Transverse colon (tissue), 4 donors: ENCODE results near the gene ZNF512B. TPM values are rescaled to one million over a fixed set of nuclear protein-coding genes. Genes with fewer than 3 reads are reported as not detected.
"Not testable (repeated sequence)": the region's sequence is repeated elsewhere in the genome, so short reads cannot be mapped to it uniquely, and the experiment has no call there.

Experiments used
- DNase-seq: peaks from one replicate; pipeline ENCODE4 v3.0.0-alpha.2; 2019
- H3K27ac ChIP-seq, 4 donors: fragments of 200-600 bp; sonication (generic); 2 replicates each; pipeline ENCODE4 v1.5.1; 2016 to 2018; ENCODE audit warnings: inconsistent platforms in 4 of 4
- H3K27me3 ChIP-seq: fragments of 200-600 bp; sonication (generic); 2 replicates; pipeline ENCODE4 v1.5.1; 2017; ENCODE audit warnings: inconsistent platforms
- H3K36me3 ChIP-seq, 4 donors: fragments of 200-600 bp; sonication (generic); 2 replicates each; pipeline ENCODE4 v1.5.1; 2017 to 2019; ENCODE audit warnings: inconsistent platforms in 4 of 4
- H3K4me1 ChIP-seq, 4 donors: fragments of 200-600 bp; sonication (generic); 2 replicates each; pipeline ENCODE4 v1.5.1; 2017 to 2020; ENCODE audit warnings: inconsistent platforms in 4 of 4
- H3K4me3 ChIP-seq, 4 donors: fragments of 200-600 bp; sonication (generic); 1 replicate in 1 of 4; 2 replicates in 3 of 4; pipeline versions ENCODE4 v1.5.1 to v1.6.1; 2017 to 2019; ENCODE audit warnings: inconsistent platforms in 4 of 4
- H3K9me3 ChIP-seq, 2 donors: fragments of 200-600 bp; sonication (generic); 2 replicates each; pipeline ENCODE4 v1.5.1; 2017 to 2019; ENCODE audit warnings: inconsistent platforms in 2 of 2
- EP300 ChIP-seq: sonication (generic); formaldehyde crosslinking; IDR thresholded peaks from one replicate; pipeline ENCODE4 v1.6.1; 2017; ENCODE audit warnings: antibody characterized with exemption, low read depth
- POLR2A ChIP-seq: fragments of 450-650 bp; IDR thresholded peaks from one replicate; pipeline ENCODE4 v1.6.1; 2016; ENCODE audit warnings: antibody characterized with exemption, mild to moderate bottlenecking, moderate library complexity
- POLR2AphosphoS5 ChIP-seq, 3 donors: sonication (generic); formaldehyde crosslinking; IDR thresholded peaks; one replicate each; pipeline ENCODE4 v1.6.1; 2016; ENCODE audit warnings: antibody characterized with exemption in 3 of 3
- WGBS, 2 donors: methylation state at CpG; one replicate each; pipeline ENCODE4 v1.1.5; 2018; ENCODE audit warnings: low coverage in 1 of 2; 5-methylcytosine and 5-hydroxymethylcytosine counted together
- in situ Hi-C, 4 donors: fragments of 200-750 bp; cut with MboI; loops; one replicate each; pipeline versions ENCODE4 v1.15.0 to v1.15.1; 2017; ENCODE audit warnings: low sequenced_read_pairs in 3 of 4, low pct_ligation_motif_present in 1 of 4, low pct_unique_long_range_greater_than_20kb in 1 of 4
- intact Hi-C: fragments of 100-400 bp; cut with DNase I; formaldehyde crosslinking; loops from one replicate; pipeline ENCODE4 v1.15.1; 2023; ENCODE audit warnings: low total_unique reads
- total RNA-seq, 4 donors: library from RNA; depleted of rRNA; stranded (reverse); fragments of >200 nt; gene quantifications; one replicate each; pipeline ENCODE4 v1.1.0, GENCODE V29; 2016
- TF ChIP-seq, protein P1 (sequence below), 5 experiments: fragments of 200-600 bp in 3 of 5; fragments of 450-650 bp in 2 of 5; sonication (generic) in 3 of 5; IDR thresholded peaks; 1 replicate in 2 of 5; 2 replicates in 3 of 5; pipeline ENCODE4 v1.5.1; 2016 to 2017; ENCODE audit warnings: antibody characterized with exemption in 5 of 5, inconsistent platforms in 3 of 5, mild to moderate bottlenecking in 2 of 5, moderate library complexity in 1 of 5

The ZNF512B gene
- total RNA-seq, 4 donors from 2014 or later: 1.8 to 5.2 (median 2.1) TPM

DNA sequence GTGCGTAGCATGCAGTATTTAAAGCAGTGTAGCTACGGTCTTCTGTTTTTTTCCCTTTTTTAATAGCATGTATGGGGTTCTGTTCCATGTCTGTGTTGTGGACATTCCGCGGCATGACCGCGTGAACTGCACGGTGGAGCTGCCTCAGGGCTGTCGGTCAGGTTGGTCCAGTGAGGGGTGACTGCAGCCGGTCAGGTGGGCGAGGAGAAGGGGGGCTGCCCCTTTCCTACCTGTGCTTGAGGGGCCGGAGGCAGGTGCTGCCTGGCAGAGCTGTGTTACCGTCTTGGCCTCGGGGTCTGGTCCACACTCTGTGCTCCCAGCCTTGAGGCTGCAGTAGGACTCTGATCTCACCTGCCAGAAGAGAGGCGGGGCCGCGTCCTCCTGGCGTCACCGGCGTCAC is 38.0 kb downstream of the ZNF512B start:
- Histone ChIP-seq H3K4me3 (no peak overlapping the region), H3K27me3 (no peaks in the 10 kb centered on the region), H3K4me1 (peaks cover 0 to 5% (median 2%) of the 10 kb centered on the region in 4 donors), H3K27ac (no peak overlapping the region), H3K9me3 (no peaks in the 10 kb centered on the region), H3K36me3 (peaks cover 0 to 43% (median 19%) of the 10 kb centered on the region in 4 donors)
- DNase-seq: no peak
- TF ChIP-seq POLR2A (no peak), EP300 (no peak), POLR2AphosphoS5 (IDR thresholded peaks at IDR 0.05) (no peak)
- TF ChIP-seq, protein P1, sequence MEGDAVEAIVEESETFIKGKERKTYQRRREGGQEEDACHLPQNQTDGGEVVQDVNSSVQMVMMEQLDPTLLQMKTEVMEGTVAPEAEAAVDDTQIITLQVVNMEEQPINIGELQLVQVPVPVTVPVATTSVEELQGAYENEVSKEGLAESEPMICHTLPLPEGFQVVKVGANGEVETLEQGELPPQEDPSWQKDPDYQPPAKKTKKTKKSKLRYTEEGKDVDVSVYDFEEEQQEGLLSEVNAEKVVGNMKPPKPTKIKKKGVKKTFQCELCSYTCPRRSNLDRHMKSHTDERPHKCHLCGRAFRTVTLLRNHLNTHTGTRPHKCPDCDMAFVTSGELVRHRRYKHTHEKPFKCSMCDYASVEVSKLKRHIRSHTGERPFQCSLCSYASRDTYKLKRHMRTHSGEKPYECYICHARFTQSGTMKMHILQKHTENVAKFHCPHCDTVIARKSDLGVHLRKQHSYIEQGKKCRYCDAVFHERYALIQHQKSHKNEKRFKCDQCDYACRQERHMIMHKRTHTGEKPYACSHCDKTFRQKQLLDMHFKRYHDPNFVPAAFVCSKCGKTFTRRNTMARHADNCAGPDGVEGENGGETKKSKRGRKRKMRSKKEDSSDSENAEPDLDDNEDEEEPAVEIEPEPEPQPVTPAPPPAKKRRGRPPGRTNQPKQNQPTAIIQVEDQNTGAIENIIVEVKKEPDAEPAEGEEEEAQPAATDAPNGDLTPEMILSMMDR (IDR thresholded peaks at IDR 0.05): no peak
- in situ Hi-C loops: no loop called here
- intact Hi-C loops: no loop called here
- 94 to 96% methylated on average over 5 to 19 of the region's 19 CpGs for WGBS, 2 donors

DNA sequence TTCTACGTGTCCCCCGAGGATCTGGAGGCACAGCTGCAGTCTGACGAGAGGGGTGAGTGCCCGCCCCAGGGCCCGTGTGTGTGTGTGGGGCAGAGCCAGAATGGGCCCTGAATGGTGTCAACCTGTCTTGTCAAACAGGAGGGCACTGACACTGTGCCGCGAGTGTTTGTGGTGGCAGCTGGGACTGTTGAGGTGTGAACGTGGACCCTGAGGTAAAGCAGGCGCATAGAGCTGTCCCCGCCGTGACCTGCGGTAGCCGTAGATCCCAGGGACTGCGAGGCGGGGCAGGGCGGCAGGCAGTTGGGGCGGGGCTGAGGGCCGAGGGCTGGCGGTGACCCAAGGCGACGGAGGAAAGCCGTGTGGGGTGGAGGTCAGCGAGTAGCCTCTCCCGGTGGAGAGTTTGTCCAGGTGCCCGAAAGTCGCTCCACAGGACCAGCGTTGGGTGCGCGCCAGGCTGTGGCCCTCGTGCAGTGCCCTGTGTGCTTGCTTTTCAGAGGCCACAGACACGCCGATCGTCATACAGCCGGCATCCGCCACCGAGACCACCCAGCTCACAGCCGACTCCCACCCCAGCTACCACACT is 38.7 kb downstream of the ZNF512B start:
- intact Hi-C loops (no loop called here), in situ Hi-C loops (no loop called here)
- no peak for DNase-seq
- Histone ChIP-seq H3K4me1 (peaks cover 0 to 5% (median 2%) of the 10 kb centered on the region in 4 donors), H3K36me3 (peaks cover 0 to 43% (median 19%) of the 10 kb centered on the region in 4 donors), H3K9me3 (no peaks in the 10 kb centered on the region), H3K27me3 (no peaks in the 10 kb centered on the region), H3K4me3 (no peak overlapping the region), H3K27ac (peak overlapping the region in 1 of 4 donors; percentile 4)
- WGBS, 2 donors: 75% methylated on average over 37 of the region's 37 CpGs; no CpG with 5 or more reads in 1 of the 2 donors
- TF ChIP-seq, protein P1 (IDR thresholded peaks at IDR 0.05): no peak
- no peak for TF ChIP-seq EP300
- TF ChIP-seq POLR2AphosphoS5 (IDR thresholded peaks at IDR 0.05): no peak
- TF ChIP-seq POLR2A: no peak

DNA sequence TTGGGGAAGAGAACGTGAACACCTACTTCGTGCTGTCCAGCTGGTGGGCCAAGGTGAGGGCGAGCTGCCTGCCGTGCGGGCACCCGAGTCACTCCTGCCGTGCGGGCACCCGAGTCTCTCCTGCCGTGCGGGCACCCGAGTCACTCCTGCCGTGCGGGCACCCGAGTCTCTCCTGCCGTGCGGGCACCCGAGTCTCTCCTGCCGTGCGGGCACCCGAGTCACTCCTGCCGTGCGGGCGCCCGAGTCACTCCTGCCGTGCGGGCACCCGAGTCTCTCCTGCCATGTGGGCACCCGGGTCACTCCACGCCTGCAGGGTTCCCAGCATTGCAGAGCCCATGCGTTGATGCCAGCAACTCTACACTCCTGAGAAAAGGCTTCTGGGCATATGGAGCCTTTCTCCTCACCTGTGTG is 40.3 kb downstream of the ZNF512B start:
- H3K27me3 ChIP-seq, H3K4me1 ChIP-seq, H3K27ac ChIP-seq, H3K9me3 ChIP-seq, in situ Hi-C loops, intact Hi-C loops, H3K4me3 ChIP-seq, DNase-seq: not testable (repeated sequence)
- 81 to 95% methylated on average over 6 to 31 of the region's 31 CpGs for WGBS, 2 donors
- H3K36me3 ChIP-seq: peaks cover 0 to 43% (median 19%) of the 10 kb centered on the region in 4 donors

DNA sequence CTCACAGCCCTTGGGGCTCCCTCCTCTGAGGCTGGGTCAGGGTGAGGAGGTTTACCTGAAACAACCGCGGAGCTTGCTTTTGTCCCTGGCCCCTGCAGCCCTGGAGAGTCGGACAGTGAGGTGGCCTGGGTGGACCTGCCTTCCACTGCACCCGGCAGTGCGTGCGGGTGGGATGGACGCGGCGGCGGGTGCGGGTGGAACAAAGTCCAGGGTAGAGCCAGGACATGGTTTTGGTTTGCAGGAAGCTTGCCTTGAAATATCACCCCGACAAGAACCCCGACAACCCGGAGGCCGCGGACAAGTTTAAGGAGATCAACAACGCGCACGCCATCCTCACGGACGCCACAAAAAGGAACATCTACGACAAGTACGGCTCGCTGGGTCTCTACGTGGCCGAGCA is 40.7 kb downstream of the ZNF512B start:
- Histone ChIP-seq H3K4me3 (no peak overlapping the region), H3K9me3 (no peaks in the 10 kb centered on the region), H3K4me1 (peaks cover 0 to 5% (median 2%) of the 10 kb centered on the region in 4 donors), H3K36me3 (peaks cover 0 to 43% (median 19%) of the 10 kb centered on the region in 4 donors), H3K27me3 (no peaks in the 10 kb centered on the region), H3K27ac (no peak overlapping the region)
- DNase-seq: no peak
- 95 to 96% methylated on average over 15 to 26 of the region's 26 CpGs for WGBS, 2 donors
- TF ChIP-seq POLR2A (no peak), EP300 (no peak), POLR2AphosphoS5 (IDR thresholded peaks at IDR 0.05) (no peak)
- TF ChIP-seq, protein P1 (IDR thresholded peaks at IDR 0.05): no peak
- in situ Hi-C loops: no loop called here
- intact Hi-C loops: no loop called here

DNA sequence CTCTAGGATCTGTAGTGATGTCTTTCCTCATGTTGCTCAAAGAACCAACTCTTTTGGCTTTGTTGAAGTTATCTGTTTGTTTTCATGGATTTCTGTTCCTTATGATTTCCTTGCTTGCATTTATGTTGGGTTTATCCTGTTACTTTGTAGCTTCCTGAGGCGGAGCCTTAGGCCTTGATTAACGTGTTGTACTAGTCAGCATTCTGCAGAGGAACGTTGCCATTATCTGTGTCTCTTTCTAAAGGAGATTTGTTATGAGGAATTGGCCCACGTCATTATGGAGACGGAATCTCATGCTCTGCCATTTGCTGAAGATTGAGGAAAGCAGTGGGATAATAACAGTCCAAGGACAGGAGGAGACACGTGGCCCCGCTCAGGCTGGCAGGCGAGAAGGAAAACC is 43.4 kb downstream of the ZNF512B start:
- in situ Hi-C loops: no loop called here
- Histone ChIP-seq H3K4me3 (no peak overlapping the region), H3K4me1 (peaks cover 0 to 7% (median 3%) of the 10 kb centered on the region in 4 donors), H3K27ac (no peak overlapping the region), H3K9me3 (no peaks in the 10 kb centered on the region), H3K36me3 (peaks cover 0 to 36% (median 16%) of the 10 kb centered on the region in 4 donors), H3K27me3 (no peaks in the 10 kb centered on the region)
- no peak for DNase-seq
- intact Hi-C loops: no loop called here
- 83% methylated on average over 8 of the region's 8 CpGs; no CpG with 5 or more reads in 1 of the 2 donors for WGBS, 2 donors
- TF ChIP-seq EP300: no peak
- no peak for TF ChIP-seq POLR2AphosphoS5 (IDR thresholded peaks at IDR 0.05)
- no peak for TF ChIP-seq POLR2A
